GM10266 (cell line): Measurements from ENCODE around the gene CMIP.

ENCODE experiments used
- DNase-seq: peaks from one replicate; pipeline ENCODE4 v3.0.0; 2012; ENCODE audit errors: extremely low spot score
- TF ChIP-seq, protein P1 (sequence below): IDR thresholded peaks from 2 replicates; pipeline ENCODE4 v1.5.1; 2012; ENCODE audit warnings: mild to moderate bottlenecking, low read depth; ENCODE audit not compliant: control insufficient read depth, insufficient read depth; ENCODE audit errors: missing control alignments

Gene CMIP

DNA sequence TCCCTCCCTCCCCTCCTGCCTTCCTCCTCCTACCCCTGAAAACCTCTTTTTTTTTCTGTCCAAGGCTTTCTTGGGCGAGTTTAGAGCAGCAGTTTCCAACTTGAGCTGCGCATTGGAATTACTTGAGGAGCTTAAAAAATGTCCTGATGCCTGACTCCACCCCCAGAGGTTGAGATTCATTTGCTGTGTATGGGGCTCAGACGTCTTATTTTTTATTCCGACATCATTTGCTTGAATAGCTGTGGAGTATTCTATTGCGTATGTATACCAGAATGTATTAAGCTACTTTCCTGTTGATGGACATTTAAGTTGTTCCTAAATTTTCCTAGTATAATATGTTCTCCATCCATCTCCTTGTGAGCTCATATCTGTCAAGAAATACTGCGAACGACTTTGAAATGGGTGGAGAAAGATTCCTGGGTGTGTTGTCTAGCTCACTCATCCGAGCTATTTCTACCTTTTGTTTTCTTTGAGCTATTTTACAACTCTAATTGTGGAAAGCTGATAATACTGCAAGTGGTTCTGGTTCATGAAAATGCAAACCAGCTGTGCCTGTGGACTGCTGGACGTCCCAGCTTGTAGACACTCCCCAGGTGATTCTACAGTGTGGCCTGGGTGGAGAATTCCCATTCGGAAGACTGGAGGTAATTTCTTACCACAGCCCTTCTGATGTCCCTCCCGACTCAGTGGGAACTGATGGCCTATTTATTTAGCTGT is 40.5 kb downstream of the CMIP start:
- DNase-seq, result no peak
- TF ChIP-seq, protein P1, sequence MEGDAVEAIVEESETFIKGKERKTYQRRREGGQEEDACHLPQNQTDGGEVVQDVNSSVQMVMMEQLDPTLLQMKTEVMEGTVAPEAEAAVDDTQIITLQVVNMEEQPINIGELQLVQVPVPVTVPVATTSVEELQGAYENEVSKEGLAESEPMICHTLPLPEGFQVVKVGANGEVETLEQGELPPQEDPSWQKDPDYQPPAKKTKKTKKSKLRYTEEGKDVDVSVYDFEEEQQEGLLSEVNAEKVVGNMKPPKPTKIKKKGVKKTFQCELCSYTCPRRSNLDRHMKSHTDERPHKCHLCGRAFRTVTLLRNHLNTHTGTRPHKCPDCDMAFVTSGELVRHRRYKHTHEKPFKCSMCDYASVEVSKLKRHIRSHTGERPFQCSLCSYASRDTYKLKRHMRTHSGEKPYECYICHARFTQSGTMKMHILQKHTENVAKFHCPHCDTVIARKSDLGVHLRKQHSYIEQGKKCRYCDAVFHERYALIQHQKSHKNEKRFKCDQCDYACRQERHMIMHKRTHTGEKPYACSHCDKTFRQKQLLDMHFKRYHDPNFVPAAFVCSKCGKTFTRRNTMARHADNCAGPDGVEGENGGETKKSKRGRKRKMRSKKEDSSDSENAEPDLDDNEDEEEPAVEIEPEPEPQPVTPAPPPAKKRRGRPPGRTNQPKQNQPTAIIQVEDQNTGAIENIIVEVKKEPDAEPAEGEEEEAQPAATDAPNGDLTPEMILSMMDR, result no peak

DNA sequence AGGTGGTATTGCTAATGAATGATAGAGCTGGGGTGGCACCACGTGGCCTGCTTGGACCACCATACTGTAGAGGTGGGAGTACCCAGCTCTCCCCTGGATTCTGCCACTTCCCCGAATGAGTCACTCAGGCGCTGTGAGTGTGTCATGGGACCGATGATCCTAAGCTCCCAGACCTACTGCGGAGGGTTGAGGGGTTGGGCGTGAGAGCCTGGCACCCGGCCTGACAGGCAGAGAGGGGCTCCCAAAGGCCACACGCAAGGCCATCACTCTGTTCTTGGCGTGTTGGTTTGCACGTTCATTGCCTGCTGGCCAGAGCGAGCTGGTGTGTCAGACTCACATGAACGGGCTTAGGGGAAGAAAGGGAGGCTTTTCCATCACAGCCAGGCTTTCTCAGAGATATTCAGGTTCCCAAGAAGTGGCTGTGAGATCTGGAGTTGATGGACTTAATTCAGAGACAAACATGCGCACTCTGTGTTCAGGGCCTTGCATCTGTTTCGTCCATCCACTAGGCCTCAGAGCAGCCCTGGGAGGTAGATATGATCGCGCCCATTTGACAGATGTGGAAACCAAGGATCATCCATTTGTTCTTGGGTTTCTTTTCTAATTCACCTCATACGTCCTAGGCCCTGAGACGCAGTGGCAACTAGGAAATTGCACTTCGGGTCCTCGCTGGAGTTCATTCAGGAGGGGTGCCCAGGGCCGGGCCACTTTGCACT is 41.4 kb downstream of the CMIP start:
- TF ChIP-seq, protein P1, result no peak
- no peak for DNase-seq

DNA sequence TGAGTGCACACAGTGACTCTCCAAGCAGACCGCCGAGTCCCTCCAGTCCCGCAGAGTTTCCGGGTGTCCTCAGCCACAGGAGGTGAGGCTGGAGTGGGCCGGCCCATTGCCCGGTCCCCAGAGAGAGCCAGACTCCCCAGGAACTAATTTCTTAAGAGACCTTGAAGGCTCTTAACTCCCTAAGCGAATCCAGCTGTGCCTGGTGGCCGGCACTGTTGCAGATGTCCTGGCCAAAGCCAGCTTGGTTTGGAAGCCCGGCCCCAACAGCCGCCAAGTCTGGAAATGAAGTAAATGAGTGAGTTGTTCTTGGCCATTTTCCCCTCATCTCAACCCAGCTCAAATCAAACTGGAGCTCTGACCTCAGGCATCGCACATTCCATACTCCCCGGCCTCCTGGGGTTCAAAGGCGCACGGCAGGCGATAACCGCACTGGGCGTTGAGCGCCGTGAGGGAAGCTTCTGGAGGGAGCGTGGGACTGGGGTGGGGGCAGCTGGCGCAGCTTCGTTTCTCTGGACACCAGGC is 42.0 kb downstream of the CMIP start:
- TF ChIP-seq, protein P1, result no peak
- DNase-seq, result no peak

DNA sequence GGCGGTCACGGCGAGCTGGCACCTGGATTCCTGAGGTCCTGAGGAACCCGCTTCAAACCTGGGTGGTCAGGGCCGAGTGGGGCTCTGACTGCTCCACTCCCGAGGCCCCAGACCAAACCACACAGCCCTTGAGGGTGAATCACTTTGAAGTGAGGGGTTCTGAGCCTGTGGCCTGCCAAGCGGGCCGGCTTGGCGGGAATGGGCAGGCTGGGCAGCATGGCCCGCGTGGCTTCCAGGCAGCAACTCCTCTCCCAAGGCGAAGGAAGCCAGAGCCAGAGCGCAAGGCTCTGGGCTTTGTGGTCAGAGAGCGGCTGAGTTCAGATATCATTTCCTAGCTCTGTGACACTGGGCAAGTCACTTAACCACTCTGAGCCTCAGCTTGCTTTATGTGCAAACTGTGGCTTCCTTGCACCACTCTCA is 42.7 kb downstream of the CMIP start:
- no peak for DNase-seq
- TF ChIP-seq, protein P1, result no peak

DNA sequence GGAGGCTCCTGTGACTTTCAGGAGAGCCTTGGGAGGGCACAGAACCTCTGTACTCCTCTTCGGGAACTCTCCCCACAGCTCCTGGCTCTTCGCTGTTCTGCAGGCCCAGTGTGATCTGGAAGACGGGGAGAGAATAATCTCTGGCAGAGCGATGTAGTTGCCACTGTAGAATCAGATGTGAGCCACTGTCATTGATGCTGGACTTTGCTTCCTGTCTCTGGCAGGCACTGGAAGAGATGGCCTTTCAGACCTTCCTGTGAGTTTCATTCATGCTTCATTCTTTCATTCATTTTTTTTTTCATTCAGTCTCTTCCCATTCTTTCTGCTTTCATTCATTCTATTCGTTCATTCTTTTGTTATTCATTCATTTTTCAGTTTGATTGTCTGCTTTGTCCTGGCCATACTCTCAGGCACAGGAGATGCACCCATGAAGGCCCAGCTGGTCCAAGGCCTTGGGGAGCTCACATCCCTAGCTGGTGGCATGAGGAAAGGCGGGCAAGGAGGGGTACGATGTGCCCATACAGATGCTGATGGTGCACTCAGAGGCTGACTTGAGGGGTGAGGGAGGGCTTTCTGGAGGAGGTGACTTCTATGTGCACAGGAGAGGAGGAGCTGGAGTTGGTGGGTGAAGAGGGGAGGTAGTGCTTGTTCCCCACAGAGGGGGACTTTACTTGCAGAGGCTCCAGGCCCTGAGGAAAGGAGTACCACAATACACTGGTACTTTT is 44.2 kb downstream of the CMIP start:
- TF ChIP-seq, protein P1, result no peak
- no peak for DNase-seq

DNA sequence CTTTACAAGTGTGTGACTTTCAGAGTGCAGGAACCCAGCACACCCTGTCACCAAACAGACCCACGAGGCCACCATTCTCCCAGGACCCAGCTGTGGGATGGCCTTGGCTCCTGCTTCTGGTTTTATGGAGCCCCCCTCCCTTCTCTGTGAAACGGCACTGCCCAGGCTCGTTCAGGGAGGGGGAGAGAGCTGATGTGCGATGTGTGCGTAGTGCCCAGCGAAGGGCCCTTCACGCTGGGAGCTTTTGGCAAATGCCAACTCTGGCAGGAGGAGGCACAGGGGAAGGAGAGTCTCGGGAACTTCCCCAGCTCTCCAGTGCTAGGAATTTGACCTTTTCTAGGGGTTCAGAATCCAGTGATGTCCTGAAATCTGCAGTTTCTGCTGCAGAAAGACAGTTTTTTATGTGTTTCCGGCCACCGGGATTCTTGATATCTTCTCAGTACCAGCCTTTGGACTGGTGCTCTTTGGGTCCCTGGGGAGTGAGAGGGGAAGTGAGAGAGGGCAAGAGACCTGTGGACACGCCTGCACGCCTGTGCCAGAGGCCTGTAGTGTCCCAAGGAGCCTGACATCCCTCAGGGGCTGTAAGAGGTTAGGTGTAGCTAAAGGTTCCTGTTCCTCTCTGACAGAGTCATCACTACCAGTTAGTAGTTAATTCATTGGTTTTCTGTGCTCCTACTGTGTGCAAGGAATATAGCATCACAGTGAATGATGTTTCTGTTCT is 45.1 kb downstream of the CMIP start:
- TF ChIP-seq, protein P1, result no peak
- no peak for DNase-seq
